ENCODE results near the gene EHD3.

GRCh38 chr2:31282634-31283033 is 48.7 kb downstream of the EHD3 start:
- TF ChIP-seq CTCF (IDR thresholded peaks at IDR 0.05; ENCODE audit: low read length) (no peak), EZH2 (IDR thresholded peaks at IDR 0.05; ENCODE audit: borderline replicate concordance, low read length) (no peak)

Measured in OCI-LY1 (cell line).